CD4-positive, alpha-beta T cell treated with Interleukin-4 for 4 hours (primary cell): Measurements from ENCODE around the gene SENP1.

Experiments used
- DNase-seq: peaks from one replicate; pipeline ENCODE4 v3.0.0-alpha.2; 2020

Gene SENP1

GRCh38 chr12:48110691-48111311 is 4.9 kb upstream of the SENP1 start:
- DNase-seq, result no peak

- DNase-seq, result no peak
These were observed 3.5 kb upstream of the SENP1 start for GRCh38 chr12:48109424-48109823.

- no peak for DNase-seq
These were observed 1.1 kb upstream of the SENP1 start for GRCh38 chr12:48106681-48107613.

- peak; percentile 45 for DNase-seq
These were observed 485 bp downstream of the SENP1 start for GRCh38 chr12:48105321-48105866.

- no peak for DNase-seq
These were observed 1.3 kb downstream of the SENP1 start for GRCh38 chr12:48104531-48104930.

GRCh38 chr12:48092611-48093010 is 13.3 kb downstream of the SENP1 start:
- DNase-seq, result no peak

- no peak for DNase-seq
These were observed 19.6 kb downstream of the SENP1 start for GRCh38 chr12:48086327-48086726.

GRCh38 chr12:48084841-48085460 is 20.9 kb downstream of the SENP1 start:
- DNase-seq, result no peak

GRCh38 chr12:48084066-48084465 is 21.8 kb downstream of the SENP1 start:
- no peak for DNase-seq

- no peak for DNase-seq
These were observed 25.1 kb downstream of the SENP1 start for GRCh38 chr12:48080821-48081220.

GRCh38 chr12:48080285-48080684 is 25.6 kb downstream of the SENP1 start:
- no peak for DNase-seq

- DNase-seq, result no peak
These were observed 27.0 kb downstream of the SENP1 start for GRCh38 chr12:48078901-48079300.

GRCh38 chr12:48077111-48077510 is 28.8 kb downstream of the SENP1 start:
- no peak for DNase-seq

GRCh38 chr12:48075832-48076231 is 30.0 kb downstream of the SENP1 start:
- DNase-seq, result no peak

- no peak for DNase-seq
These were observed 31.6 kb downstream of the SENP1 start for GRCh38 chr12:48074266-48074665.

GRCh38 chr12:48072266-48072665 is 33.6 kb downstream of the SENP1 start:
- DNase-seq, result no peak

GRCh38 chr12:48071808-48072207 is 34.1 kb downstream of the SENP1 start:
- no peak for DNase-seq

GRCh38 chr12:48070731-48071130 is 35.1 kb downstream of the SENP1 start:
- DNase-seq, result no peak

- no peak for DNase-seq
These were observed 35.8 kb downstream of the SENP1 start for GRCh38 chr12:48070033-48070432.

- DNase-seq, result no peak
These were observed 36.6 kb downstream of the SENP1 start for GRCh38 chr12:48069241-48069640.

- DNase-seq, result no peak
These were observed 37.4 kb downstream of the SENP1 start for GRCh38 chr12:48068457-48068856.

- DNase-seq, result no peak
These were observed 38.5 kb downstream of the SENP1 start for GRCh38 chr12:48067250-48067938.

GRCh38 chr12:48065041-48065440 is 40.8 kb downstream of the SENP1 start:
- DNase-seq, result no peak
